Fibroblast of lung (primary cell): ENCODE results near the gene TSPAN9.

Source experiments
- CTCF ChIP-seq, 2 donors: IDR thresholded peaks in 1 of 2; conservative IDR thresholded peaks in 1 of 2; 1 replicate in 1 of 2; 2 replicates in 1 of 2; pipeline ENCODE4 v1.5.1; 2011 to 2012; ENCODE audit warnings: low read length in 2 of 2, control low read depth in 1 of 2, inconsistent platforms in 1 of 2, low read depth in 1 of 2, mild to moderate bottlenecking in 1 of 2
- EZH2 ChIP-seq: IDR thresholded peaks from 2 replicates; pipeline ENCODE4 v1.5.1; 2012; ENCODE audit warnings: low read length, control low read depth, mild to moderate bottlenecking; ENCODE audit errors: missing control alignments

GRCh38 chr12:3263939-3264922, 187.1 kb downstream of the TSPAN9 start:
- TF ChIP-seq CTCF (conservative IDR thresholded peaks at IDR 0.05 in 1 of 2, IDR thresholded peaks at IDR 0.05 in 1 of 2; ENCODE audit: low read depth in 1 of 2, low read length in 2 of 2), result no peak
- TF ChIP-seq EZH2, result no peak
